Mucosa of stomach (tissue), 1 donor: ENCODE results near the gene CTPS1.

Experiments
- H3K27me3 ChIP-seq: one replicate; pipeline ENCODE4 v1.7.0; 2013; ENCODE audit warnings: mild to moderate bottlenecking, low read length; ENCODE audit not compliant: control insufficient read depth, insufficient read depth
- H3K36me3 ChIP-seq: one replicate; pipeline ENCODE4 v1.7.0; 2013; ENCODE audit warnings: low read length; ENCODE audit not compliant: control insufficient read depth, insufficient read depth
- H3K4me1 ChIP-seq: one replicate; pipeline ENCODE4 v1.7.0; 2013; ENCODE audit warnings: mild to moderate bottlenecking, low read length; ENCODE audit not compliant: control insufficient read depth, insufficient read depth
- H3K4me3 ChIP-seq: one replicate; pipeline ENCODE4 v1.7.0; 2013; ENCODE audit warnings: low read length
- H3K9ac ChIP-seq: one replicate; pipeline ENCODE4 v1.7.0; 2013; ENCODE audit warnings: mild to moderate bottlenecking, low read length, moderate library complexity
- H3K9me3 ChIP-seq: one replicate; pipeline ENCODE4 v1.7.0; 2013; ENCODE audit warnings: mild to moderate bottlenecking, low read length, moderate library complexity; ENCODE audit not compliant: control insufficient read depth
- donor health status: Pancreatic carcinoma.

The CTPS1 gene

DNA sequence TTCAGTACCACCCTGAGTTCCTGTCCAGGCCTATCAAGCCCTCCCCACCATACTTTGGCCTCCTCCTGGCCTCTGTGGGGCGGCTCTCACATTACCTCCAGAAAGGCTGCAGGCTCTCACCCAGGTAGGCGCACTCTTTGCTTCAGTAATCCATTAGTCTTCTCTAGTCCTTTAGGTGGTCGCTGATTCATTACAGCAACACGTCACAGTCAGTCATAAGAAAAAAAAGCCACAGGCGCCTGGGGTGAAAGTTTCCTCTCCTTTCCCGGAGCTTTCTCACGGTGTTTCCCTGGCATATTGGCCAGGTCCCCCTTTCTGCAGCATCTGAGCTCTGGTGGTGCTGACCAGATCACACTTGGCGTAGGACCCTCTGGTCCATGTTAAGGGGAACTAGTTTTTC lies 30.0 kb downstream of the CTPS1 start:
- Histone ChIP-seq H3K4me1 (no peaks in the 10 kb centered on the region), H3K36me3 (peaks cover 4% of the 10 kb centered on the region), H3K9me3 (no peaks in the 10 kb centered on the region), H3K4me3 (no peak overlapping the region), H3K9ac (no peak overlapping the region), H3K27me3 (no peaks in the 10 kb centered on the region)

DNA sequence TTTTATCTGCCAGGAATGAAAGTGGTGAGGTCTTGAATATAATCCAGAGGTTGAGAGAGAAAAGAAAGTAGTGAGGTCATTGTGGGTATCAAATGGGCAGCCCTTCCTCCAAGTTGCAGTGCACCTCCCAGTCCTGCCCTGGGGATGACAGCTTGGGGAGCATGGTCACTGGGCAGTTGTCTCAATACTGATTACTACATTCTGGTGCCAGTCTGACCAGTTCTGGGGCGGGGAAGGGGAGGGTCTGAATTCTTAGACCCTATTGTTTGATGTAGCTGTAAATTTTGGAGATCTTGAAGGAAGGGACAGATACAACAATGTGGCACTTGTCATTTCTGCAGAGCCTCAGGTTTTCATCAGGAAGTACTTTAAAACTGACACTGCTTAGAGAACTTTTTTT lies 30.8 kb downstream of the CTPS1 start:
- Histone ChIP-seq H3K9ac (no peak overlapping the region), H3K4me1 (no peaks in the 10 kb centered on the region), H3K9me3 (no peaks in the 10 kb centered on the region), H3K27me3 (no peaks in the 10 kb centered on the region), H3K36me3 (peaks cover 4% of the 10 kb centered on the region), H3K4me3 (no peak overlapping the region)

DNA sequence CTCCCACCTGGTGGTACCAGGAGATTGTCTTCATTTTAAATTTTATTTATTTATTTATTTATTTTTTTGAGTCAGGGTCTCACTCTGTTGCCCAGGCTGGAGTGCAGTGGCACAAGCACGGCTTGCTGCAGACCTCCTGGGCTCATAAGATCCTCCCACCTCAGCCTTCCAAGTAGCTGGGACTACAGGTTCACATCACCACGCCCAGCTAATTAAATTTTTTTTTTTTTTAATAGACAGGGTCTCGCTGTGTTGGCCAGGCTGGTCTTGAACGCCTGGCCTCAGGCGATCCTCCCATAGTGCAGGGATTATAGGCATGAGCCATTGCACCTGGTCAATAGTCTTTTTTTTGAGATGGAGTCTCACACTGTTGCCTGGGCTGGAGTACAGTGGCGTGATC lies 33.5 kb downstream of the CTPS1 start:
- no peaks in the 10 kb centered on the region for H3K27me3 ChIP-seq
- H3K4me3 ChIP-seq, result no peak overlapping the region
- H3K36me3 ChIP-seq, result peaks cover 4% of the 10 kb centered on the region

GRCh38 chr1:41013796-41014195 lies 34.3 kb downstream of the CTPS1 start:
- H3K27me3 ChIP-seq, result no peaks in the 10 kb centered on the region
- peaks cover 3% of the 10 kb centered on the region for H3K36me3 ChIP-seq
- H3K4me3 ChIP-seq, result no peak overlapping the region
- no peaks in the 10 kb centered on the region for H3K9me3 ChIP-seq
- no peaks in the 10 kb centered on the region for H3K4me1 ChIP-seq
- H3K9ac ChIP-seq, result no peak overlapping the region

More for the DNA sequence above, 33.5 kb downstream of the CTPS1 start:
- H3K9me3 ChIP-seq, result no peaks in the 10 kb centered on the region
- H3K9ac ChIP-seq, result no peak overlapping the region
- no peaks in the 10 kb centered on the region for H3K4me1 ChIP-seq

- Histone ChIP-seq H3K9ac (no peak overlapping the region), H3K36me3 (no peaks in the 10 kb centered on the region), H3K27me3 (no peaks in the 10 kb centered on the region), H3K9me3 (no peaks in the 10 kb centered on the region), H3K4me3 (no peak overlapping the region), H3K4me1 (no peaks in the 10 kb centered on the region)
These were observed 35.4 kb downstream of the CTPS1 start for GRCh38 chr1:41014871-41015270.

- Histone ChIP-seq H3K4me1 (peaks cover 3% of the 10 kb centered on the region), H3K36me3 (no peaks in the 10 kb centered on the region), H3K9me3 (no peaks in the 10 kb centered on the region), H3K4me3 (no peak overlapping the region), H3K9ac (no peak overlapping the region), H3K27me3 (no peaks in the 10 kb centered on the region)
These were observed 35.9 kb downstream of the CTPS1 start for GRCh38 chr1:41015281-41015896.

- H3K4me1 ChIP-seq, result peaks cover 9% of the 10 kb centered on the region
- no peaks in the 10 kb centered on the region for H3K27me3 ChIP-seq
- H3K4me3 ChIP-seq, result no peak overlapping the region
- no peak overlapping the region for H3K9ac ChIP-seq
- H3K36me3 ChIP-seq, result no peaks in the 10 kb centered on the region
- H3K9me3 ChIP-seq, result no peaks in the 10 kb centered on the region
These were observed 36.5 kb downstream of the CTPS1 start for GRCh38 chr1:41015897-41016470.

GRCh38 chr1:41017141-41018017 lies 37.9 kb downstream of the CTPS1 start:
- H3K9ac ChIP-seq, result no peak overlapping the region
- peaks cover 17% of the 10 kb centered on the region for H3K4me1 ChIP-seq
- H3K36me3 ChIP-seq, result no peaks in the 10 kb centered on the region
- H3K27me3 ChIP-seq, result no peaks in the 10 kb centered on the region
- no peak overlapping the region for H3K4me3 ChIP-seq
- H3K9me3 ChIP-seq, result no peaks in the 10 kb centered on the region

DNA sequence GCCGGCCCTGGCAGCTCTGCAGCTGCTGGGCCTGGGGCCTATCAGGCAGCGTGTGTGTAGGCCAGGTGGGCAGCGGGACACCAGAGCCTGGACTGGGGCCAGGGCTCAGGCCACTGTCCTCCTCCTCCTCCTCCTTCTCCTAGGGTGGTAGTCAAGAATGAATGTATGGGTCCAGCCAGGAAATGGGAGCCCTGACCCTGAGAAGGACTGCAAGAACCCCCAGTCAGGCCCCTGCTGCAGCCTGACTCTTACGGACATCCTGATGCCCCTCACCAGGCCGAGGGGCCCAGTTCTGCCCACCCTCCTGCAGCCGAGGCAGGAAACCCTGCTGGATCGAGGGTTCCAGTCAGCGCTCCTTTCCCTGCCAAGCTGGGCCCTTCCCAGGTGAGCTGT lies 38.5 kb downstream of the CTPS1 start:
- Histone ChIP-seq H3K27me3 (no peaks in the 10 kb centered on the region), H3K9me3 (no peaks in the 10 kb centered on the region), H3K9ac (no peak overlapping the region), H3K4me3 (no peak overlapping the region), H3K36me3 (no peaks in the 10 kb centered on the region), H3K4me1 (peaks cover 17% of the 10 kb centered on the region)

DNA sequence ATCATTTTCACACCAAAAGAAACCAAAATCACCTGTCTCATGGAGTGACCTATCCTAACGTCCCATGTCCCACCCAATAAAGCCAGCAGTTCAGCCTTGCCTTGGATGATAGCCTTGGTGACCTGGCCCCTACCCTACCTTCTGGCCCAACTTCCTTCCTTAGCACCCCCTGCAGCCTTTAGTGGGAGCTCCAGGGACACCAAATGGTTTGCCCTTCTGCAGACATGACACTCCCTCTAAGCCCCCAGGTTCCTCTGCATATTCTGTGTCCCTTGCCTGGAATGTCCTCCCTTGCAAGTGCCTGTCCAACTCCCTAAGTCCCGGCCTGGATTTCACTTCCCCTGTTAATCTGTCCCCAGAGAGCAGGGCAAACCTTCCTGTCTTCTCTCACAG lies 39.9 kb downstream of the CTPS1 start:
- H3K4me3 ChIP-seq, result no peak overlapping the region
- H3K27me3 ChIP-seq, result no peaks in the 10 kb centered on the region
- H3K36me3 ChIP-seq, result no peaks in the 10 kb centered on the region
- H3K4me1 ChIP-seq, result peaks cover 17% of the 10 kb centered on the region
- no peaks in the 10 kb centered on the region for H3K9me3 ChIP-seq
- H3K9ac ChIP-seq, result no peak overlapping the region

DNA sequence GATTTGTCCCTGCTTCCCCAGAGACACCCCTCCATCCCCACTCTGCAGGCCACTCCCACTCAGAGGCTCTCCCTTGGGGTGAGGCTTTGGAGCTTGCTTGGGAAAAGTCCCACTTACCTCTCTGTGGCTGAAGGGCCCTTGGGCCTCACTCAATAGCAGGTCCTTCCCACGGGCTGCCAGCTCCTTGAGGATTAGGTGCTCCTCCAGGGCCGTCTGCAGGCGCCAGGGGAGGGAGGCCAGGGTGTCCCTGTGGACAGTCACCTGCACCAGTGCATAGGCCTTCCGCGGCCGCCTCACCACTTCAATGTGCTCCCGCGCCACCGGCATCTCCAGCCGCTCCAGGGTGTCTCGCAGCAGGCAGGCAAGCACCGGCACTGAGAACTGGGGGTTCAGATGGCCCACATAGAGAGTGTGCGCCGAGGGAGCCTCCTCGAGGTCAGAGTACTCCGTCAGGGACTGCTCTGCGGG lies 40.6 kb downstream of the CTPS1 start:
- no peaks in the 10 kb centered on the region for H3K9me3 ChIP-seq
- peaks cover 17% of the 10 kb centered on the region for H3K4me1 ChIP-seq
- H3K4me3 ChIP-seq, result no peak overlapping the region
- H3K36me3 ChIP-seq, result no peaks in the 10 kb centered on the region
- H3K27me3 ChIP-seq, result no peaks in the 10 kb centered on the region
- H3K9ac ChIP-seq, result no peak overlapping the region

DNA sequence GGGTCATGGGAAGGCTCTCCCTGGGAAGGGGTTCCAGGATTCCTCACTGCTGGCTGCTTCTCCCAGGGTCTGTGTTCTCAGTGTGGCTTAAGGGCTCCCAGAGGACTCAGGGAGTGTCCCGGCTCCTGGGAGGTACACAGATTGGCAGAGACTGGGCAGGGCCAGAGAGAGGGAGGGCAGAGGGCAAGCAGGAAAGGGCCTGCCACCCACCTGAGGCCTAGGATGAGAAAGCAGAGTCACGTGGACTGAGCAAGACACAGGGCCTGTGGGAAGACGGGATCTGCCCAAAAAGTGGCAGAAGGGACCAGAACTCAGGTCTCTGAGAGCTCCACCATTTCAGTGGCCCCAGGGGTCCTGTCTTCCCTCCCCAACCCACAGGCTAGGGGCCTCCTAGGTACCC lies 41.2 kb downstream of the CTPS1 start:
- H3K4me3 ChIP-seq, result no peak overlapping the region
- no peaks in the 10 kb centered on the region for H3K27me3 ChIP-seq
- H3K36me3 ChIP-seq, result no peaks in the 10 kb centered on the region
- H3K9me3 ChIP-seq, result no peaks in the 10 kb centered on the region
- H3K4me1 ChIP-seq, result peaks cover 17% of the 10 kb centered on the region
- no peak overlapping the region for H3K9ac ChIP-seq
